BLaER1 (cell line): ENCODE measurements around the gene CNOT4.

Source experiments
- H3K27ac ChIP-seq: shearing (Covaris generic); formaldehyde crosslinking; 2 replicates; pipeline ENCODE4 v1.8.1; 2022
- H3K27me3 ChIP-seq: shearing (Covaris generic); formaldehyde crosslinking; 2 replicates; pipeline ENCODE4 v1.8.1; 2022
- H3K36me3 ChIP-seq: shearing (Covaris generic); formaldehyde crosslinking; 2 replicates; pipeline ENCODE4 v1.8.1; 2022
- H3K4me1 ChIP-seq: shearing (Covaris generic); formaldehyde crosslinking; 2 replicates; pipeline ENCODE4 v1.8.1; 2022
- H3K4me2 ChIP-seq: shearing (Covaris generic); formaldehyde crosslinking; 2 replicates; pipeline ENCODE4 v1.8.1; 2022
- H3K4me3 ChIP-seq: shearing (Covaris generic); formaldehyde crosslinking; 2 replicates; pipeline ENCODE4 v1.8.1; 2022
- H3K9ac ChIP-seq: shearing (Covaris generic); formaldehyde crosslinking; 2 replicates; pipeline ENCODE4 v1.8.1; 2022
- H3K9me3 ChIP-seq: shearing (Covaris generic); formaldehyde crosslinking; 2 replicates; pipeline ENCODE4 v1.8.1; 2022
- H4K20me1 ChIP-seq: shearing (Covaris generic); formaldehyde crosslinking; 2 replicates; pipeline ENCODE4 v1.8.1; 2022
- Cebpa-rat ChIP-seq: shearing (Covaris generic); IDR thresholded peaks from 2 replicates; pipeline ENCODE4 v1.8.1; 2022

Gene CNOT4

DNA sequence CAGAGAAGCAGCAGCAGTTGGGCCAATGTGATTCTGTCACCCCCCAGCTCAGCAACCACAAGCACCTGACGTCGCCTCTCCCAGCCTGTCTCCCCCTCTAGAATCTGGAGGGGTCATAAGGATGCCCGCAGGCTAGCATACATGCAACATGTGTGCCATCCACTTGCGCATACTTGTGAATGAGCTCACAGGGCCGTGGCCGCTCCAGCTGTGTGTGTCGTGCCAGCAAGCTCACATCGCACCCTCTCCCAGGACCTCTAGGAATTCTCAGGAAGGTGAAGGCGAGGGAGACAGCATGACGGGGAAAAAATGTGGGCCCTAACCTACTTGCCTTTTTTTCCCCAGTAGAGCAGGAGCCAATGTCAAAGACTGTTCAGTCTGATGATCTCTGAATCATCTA lies 195.9 kb downstream of the CNOT4 start:
- Histone ChIP-seq H3K27me3 (no peaks in the 10 kb centered on the region), H3K36me3 (no peaks in the 10 kb centered on the region), H3K27ac (no peak overlapping the region), H4K20me1 (no peaks in the 10 kb centered on the region), H3K4me2 (no peak overlapping the region), H3K9ac (no peak overlapping the region), H3K9me3 (no peaks in the 10 kb centered on the region), H3K4me1 (no peaks in the 10 kb centered on the region), H3K4me3 (no peak overlapping the region)
- no peak for TF ChIP-seq Cebpa-rat
